GM19397 (cell line): ENCODE results near the gene NLGN2.

ENCODE experiments used
- ATAC-seq: cut with Tn5 transposase; IDR thresholded peaks from one replicate; pipeline ENCODE4 v1.9.1; 2021; ENCODE audit warnings: mild to moderate bottlenecking, moderate library complexity; ENCODE audit not compliant: unreplicated experiment

Gene NLGN2

GRCh38 chr17:7435676-7436555 is 28.3 kb downstream of the NLGN2 start:
- peak; percentile 12 for ATAC-seq

DNA sequence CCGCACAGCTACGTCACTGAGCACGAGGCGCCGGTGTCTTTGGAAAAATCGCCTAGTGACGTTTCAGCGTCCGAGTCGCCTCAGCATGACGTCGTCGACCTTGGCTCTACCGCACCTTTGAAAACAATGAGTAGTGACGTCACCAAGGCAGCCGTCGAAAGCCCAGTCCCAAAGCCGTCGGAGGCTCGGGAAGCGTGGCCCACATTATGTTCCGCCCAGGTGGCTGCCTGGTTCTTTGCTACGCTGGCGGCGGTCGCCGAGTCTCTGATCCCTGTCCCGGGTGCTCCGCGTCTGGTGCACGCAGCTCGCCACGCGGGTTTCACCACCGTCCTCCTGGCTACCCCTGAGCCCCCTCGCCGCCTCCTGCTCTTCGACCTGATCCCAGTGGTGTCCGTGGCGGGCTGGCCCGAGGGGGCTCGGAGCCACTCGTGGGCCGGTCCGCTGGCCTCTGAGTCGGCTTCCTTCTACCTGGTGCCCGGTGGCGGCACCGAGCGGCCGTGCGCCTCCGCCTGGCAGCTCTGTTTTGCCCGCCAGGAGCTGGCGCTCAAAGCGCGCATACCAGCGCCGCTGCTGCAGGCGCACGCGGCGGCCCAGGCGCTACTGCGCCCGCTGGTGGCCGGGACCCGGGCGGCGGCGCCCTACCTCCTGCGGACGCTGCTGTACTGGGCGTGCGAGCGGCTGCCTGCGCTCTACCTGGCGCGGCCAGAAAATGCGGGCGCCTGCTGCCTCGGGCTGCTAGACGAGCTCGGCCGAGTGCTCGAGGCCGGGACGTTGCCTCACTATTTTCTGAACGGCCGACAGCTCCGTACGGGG is 29.1 kb downstream of the NLGN2 start:
- ATAC-seq = no peak

DNA sequence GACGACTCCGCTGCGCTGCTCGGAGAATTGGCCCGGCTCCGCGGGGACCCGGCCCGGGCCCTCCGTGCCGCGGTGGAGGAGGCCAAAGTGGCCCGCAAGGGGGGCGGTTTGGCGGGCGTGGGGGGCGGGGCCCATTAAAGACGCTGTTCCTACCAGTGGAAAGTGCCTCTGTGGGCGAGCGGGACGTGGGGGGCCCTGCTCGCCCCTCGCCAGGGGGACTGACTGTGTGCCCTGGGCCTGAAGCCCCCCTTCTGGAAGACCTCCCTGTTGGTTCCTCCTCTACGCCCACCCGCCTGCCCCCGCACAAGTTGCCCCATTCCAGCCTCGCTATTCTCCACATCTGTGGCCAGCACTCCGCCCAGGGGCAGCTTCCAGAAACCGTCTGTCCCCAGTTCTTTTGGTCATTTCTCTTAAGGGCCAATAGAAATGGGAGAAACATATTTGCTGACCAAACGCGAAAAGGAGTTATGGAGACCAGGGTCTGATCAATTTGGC is 29.8 kb downstream of the NLGN2 start:
- ATAC-seq = no peak

GRCh38 chr17:7437950-7438614 is 30.4 kb downstream of the NLGN2 start:
- no peak for ATAC-seq

GRCh38 chr17:7438656-7439460 is 31.2 kb downstream of the NLGN2 start:
- ATAC-seq = no peak

DNA sequence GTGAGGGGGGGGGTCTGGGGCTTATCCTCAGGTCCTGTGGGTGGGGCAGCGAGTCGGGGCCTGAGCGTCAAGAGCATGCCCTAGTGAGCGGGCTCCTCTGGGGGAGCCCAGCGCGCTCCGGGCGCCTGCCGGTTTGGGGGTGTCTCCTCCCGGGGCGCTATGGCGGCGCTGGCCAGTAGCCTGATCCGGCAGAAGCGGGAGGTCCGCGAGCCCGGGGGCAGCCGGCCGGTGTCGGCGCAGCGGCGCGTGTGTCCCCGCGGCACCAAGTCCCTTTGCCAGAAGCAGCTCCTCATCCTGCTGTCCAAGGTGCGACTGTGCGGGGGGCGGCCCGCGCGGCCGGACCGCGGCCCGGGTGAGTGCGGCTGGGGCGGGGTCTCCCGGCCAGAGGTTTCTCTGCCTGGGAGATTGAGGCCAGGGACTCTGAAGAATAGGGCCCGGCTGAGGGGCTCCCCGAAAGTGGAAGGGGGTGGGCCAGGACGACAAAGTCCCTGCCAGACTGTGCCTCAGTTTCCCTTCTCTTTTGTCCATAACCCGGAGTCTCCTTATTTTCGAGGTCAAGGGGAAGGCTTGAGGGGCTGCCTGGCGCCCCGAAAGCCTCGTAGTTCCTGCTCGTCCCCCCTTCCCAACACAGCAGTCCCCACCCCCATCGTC is 31.9 kb downstream of the NLGN2 start, which contains the start of gene FGF11:
Gene FGF11 (plus strand): TSS at position 51 of the 651 bp plus-strand sequence. CDS start 109 bp downstream, at position 160.
- no peak for ATAC-seq

DNA sequence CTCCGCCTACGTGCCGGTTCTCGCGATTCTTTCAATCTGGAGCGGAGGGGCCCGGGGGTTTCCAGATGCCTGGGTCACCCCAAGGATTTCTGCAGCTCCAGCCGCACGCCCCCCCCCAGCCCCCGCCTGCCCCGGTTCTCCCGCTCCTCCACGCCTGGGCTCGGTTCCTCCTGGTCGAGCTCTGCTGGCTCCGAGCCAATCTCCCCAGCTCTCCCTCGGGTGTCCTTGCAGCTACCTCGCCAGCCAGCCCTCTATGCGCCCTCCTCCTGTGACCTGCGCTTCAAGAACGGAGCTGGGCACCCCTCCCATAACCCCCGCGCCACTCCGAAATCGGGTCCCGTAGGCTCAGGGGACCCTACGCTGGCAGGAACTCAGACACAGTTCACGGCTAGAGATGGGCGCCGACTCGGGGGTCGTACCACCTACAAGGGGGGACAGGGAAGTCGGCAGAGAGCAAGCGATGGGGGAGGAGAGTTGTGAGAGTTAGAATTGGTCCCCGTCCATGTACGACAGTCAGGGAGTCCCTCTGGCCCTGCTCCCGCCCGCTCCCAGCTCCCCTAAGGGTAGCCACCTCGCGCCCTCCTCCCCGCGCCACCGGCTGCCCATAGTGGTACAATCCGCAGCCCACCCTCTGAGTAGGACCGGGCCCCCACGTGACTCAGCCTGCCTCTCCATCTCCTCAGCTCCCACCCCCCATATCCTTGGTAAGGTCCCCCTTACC is 32.6 kb downstream of the NLGN2 start:
- no peak for ATAC-seq

DNA sequence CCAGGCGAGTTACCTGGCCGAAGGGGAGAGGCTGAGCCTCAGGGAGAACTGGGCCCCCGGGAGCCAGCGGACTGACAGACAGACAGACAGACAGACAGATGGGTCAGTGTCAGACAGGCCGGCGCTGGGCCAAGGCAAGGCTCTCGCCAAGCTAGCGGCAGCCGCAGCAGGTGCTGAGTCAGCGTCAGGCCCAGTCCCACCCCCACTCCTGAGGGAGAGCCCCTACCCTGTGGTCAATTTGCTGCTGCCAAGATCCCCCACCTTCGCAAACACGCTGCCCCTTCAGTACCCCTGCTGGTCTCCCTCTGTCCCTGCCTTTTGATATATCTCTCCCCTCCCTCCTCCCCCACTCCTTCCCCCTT is 33.2 kb downstream of the NLGN2 start:
- ATAC-seq = no peak

GRCh38 chr17:7441266-7441665 is 33.6 kb downstream of the NLGN2 start:
- ATAC-seq = no peak

DNA sequence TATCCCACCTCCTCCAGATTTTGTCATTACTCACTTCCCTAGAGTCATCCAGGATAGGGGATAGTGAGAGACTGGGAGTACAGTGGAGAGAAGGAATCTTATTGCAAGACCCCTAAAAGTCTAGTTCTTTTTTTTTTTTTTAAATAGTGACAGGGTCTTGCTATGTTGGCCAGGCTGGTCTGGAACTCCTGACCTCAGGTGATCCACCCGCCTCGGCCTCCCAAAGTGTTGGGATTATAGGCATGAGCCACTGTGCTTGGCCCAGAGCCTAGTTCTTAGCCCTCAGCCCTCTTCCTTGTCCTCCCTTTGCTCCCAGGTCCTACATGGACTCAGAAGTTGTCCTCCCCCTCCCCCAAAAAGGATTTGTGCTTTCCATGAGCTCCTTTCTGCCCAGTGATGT is 34.5 kb downstream of the NLGN2 start:
- no peak for ATAC-seq

DNA sequence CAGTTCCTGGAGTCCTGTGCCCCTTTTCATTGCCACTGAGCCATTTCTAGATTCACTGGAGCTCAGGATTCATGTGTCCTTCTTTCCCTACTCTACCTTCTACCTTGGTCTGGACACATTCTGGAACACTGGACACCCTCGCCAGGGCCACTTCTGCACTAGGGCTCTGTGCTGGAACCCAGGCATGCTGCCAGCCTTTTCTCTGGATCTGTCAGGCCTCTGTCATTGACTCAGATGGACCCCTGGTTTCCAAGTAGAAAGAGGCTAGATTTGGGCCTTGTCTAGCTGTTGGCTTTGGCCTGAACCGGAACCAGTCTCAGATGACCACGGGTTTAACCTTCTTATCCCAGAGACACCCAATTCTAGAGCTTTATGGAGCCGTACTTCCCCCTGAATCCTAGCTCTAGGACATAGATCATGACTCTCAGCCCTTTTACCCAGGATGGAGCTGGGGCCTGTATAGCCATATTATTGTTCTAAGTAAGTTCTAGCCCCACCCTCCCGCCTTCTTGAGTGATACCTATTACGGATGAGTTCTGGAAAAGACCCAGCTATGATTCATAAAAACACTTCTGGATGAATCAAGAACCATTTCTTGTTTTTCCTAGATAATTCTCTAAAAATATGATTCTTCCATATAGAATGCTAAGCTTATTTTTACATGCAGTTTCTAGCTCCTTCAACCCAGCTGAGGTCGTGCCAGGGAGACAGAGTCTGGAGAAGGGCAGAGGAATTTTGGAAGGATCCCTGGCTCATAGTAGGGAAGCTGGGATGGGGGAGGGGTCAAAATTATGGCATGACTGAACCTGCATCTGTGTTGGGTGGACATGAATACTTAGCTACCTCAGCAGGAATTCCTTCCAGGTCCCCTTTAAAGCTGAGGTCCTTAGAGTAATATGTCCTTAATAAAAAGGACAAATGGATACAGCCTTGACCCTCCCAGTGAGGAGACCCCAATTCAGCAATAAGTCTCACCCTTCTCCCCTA is 36.1 kb downstream of the NLGN2 start:
- ATAC-seq = no peak

DNA sequence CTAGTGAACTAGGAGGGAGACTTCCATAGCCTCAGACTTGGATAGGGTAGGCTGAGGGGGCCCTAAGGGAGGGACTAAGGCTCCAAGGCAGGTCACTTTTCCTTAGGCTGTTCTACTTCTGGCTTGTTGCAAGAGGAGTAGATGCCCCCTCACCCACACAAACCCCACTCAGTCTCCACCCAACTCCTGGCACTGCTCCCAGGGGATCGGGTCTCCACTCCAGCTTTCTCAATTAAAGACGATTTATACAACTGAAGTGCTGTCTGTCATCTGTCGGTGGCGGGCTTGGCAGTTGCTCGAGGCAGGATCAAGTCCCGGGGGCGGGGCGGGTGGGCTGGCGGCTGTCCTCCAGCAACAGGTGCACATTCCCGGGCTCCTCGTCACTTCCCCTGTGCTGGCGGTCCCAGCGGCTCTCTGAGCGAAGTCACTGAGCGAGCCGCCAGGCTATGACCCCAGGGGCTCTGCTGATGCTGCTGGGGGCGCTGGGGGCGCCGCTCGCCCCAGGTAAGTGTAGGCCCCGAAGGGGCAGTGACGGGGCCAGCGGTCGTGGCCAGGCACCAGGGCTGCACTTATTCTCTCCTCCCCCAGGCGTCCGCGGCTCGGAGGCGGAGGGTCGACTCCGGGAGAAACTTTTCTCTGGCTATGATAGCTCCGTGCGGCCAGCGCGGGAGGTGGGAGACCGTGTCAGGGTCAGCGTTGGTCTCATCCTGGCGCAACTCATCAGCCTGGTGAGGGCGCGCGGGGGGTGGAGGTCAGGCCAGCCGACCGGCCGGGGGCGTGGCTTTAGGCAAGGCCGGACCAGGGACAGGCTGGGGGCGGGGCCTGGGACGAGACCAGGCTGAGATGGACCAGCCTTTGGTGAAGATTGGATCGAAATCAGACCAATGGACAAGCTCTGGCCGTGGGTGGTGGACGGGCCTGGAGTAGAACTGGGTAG is 37.3 kb downstream of the NLGN2 start, which contains the start of gene CHRNB1:
Gene CHRNB1 (plus strand): TSS at position 380 of the 937 bp plus-strand sequence. CDS start 67 bp downstream, at position 447.
- ATAC-seq = peak; percentile 67

DNA sequence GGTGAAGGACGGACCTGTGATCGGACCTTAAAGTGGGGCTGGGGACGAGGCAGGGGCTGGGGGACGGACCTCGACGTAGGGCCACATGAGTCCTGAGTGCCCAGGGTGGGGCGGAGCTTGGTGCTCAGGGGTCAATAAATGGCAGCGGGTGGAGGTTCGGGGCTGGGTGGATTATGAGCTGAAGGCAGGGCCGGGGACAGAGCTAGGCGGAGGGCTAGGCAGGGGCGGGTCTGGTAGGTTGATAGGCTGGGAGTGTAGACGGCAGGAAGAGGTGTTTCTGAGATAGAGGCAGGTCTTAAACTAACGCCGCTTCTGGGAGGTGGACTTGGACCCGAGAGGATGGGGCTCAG is 37.9 kb downstream of the NLGN2 start:
- no peak for ATAC-seq

DNA sequence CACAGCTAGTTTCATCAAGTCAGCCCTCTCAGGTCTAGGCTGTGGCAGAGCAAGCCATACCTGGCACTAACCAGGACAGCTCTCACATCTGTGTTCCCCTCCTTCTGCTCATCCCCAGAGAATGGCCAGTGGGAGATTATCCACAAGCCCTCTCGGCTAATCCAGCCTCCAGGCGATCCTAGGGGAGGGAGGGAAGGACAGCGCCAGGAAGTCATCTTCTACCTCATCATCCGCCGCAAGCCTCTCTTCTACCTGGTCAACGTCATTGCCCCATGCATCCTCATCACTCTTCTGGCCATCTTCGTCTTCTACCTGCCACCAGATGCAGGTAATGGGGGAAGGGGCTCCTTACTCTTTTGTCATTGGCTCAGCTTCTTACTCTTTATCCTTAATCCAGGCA is 40.8 kb downstream of the NLGN2 start:
- no peak for ATAC-seq

- no peak for ATAC-seq
These were observed 52.4 kb downstream of the NLGN2 start for GRCh38 chr17:7459961-7460545.

DNA sequence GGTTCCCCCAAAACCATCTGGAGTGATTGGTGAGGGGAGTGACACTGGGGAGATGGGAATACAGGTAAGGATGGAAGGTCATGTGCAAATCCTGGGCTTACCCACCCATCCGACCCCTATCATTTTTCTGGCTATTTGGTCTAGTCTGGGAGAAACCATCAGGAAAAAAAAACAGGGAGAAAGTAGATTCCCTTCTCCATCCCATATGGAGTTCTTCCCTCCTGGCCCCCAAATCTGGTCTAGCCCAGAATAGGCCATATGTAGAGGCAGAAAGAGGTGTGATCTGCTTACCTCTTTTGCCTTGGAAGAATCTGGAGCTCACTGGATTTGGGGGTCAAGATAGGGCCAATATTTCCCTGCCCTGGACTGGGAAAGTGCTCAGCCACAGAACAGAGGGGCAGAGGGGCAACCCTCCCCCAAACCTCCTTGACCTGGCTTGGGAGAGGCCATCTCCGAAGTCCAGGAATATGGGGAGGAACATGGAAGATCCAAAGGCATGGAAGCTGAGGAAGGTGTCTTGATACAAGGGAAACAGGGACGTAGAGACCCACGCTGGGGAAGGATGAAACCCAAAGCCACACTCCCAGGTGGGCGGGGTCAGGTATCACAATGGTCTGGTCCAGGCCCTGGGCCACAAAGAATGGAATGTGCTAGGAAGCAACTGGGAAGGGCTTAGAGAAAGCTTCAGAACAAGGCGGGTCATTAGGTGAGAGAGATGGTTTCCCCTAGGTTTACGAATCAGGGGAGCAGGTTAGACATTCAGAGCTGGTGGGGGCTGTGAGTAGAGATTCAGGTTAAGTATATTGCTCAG is 53.4 kb downstream of the NLGN2 start:
- no peak for ATAC-seq
